Liver (tissue), 3 donors: ENCODE data around the gene PIGH.

Experiments used
- EGR1 ChIP-seq, 2 donors: IDR thresholded peaks; 2 replicates each; pipeline ENCODE4 v1.6.1; 2016 to 2018; ENCODE audit warnings: antibody characterized with exemption in 2 of 2, low read depth in 2 of 2
- FOXA2 ChIP-seq: IDR thresholded peaks from 2 replicates; pipeline ENCODE4 v1.6.1; 2016; ENCODE audit warnings: antibody characterized with exemption
- GABPA ChIP-seq, 2 donors: IDR thresholded peaks in 1 of 2; conservative IDR thresholded peaks in 1 of 2; 2 replicates each; pipeline ENCODE4 v1.6.1; 2016; ENCODE audit warnings: antibody characterized with exemption in 2 of 2, mild to moderate bottlenecking in 1 of 2, moderate library complexity in 1 of 2
- JUND ChIP-seq, 2 donors: IDR thresholded peaks; 2 replicates each; pipeline ENCODE4 v1.6.1; 2016; ENCODE audit warnings: antibody characterized with exemption in 2 of 2
- NR2F2 ChIP-seq: IDR thresholded peaks from 2 replicates; pipeline ENCODE4 v1.6.1; 2016; ENCODE audit warnings: antibody characterized with exemption
- RAD21 ChIP-seq, 2 donors: IDR thresholded peaks; 2 replicates each; pipeline ENCODE4 v1.6.1; 2016; ENCODE audit warnings: antibody characterized with exemption in 2 of 2, mild to moderate bottlenecking in 2 of 2
- RXRA ChIP-seq, 2 donors: IDR thresholded peaks; 2 replicates each; pipeline ENCODE4 v1.6.1; 2017 to 2018; ENCODE audit warnings: antibody characterized with exemption in 2 of 2, mild to moderate bottlenecking in 1 of 2
- TAF1 ChIP-seq: conservative IDR thresholded peaks from 2 replicates; pipeline ENCODE4 v1.6.1; 2016; ENCODE audit warnings: antibody characterized with exemption, mild to moderate bottlenecking
- YY1 ChIP-seq: IDR thresholded peaks from 2 replicates; pipeline ENCODE4 v1.6.1; 2016; ENCODE audit warnings: antibody characterized with exemption, mild to moderate bottlenecking
- TF ChIP-seq, protein P1 (sequence below): fragments of 150-350 bp; IDR thresholded peaks from 2 replicates; pipeline ENCODE4 v1.5.1; 2017; ENCODE audit warnings: improper control_type of control experiment, low read depth, low read length; ENCODE audit not compliant: missing input control
- TF ChIP-seq, protein P2 (sequence below): IDR thresholded peaks from 2 replicates; pipeline ENCODE4 v1.6.1; 2016; ENCODE audit warnings: antibody characterized with exemption
- TF ChIP-seq, protein P3 (sequence below): IDR thresholded peaks from 2 replicates; pipeline ENCODE4 v1.6.1; 2016; ENCODE audit warnings: antibody characterized with exemption
- donor health status: healthy.
- donor health status: healthy.

DNA sequence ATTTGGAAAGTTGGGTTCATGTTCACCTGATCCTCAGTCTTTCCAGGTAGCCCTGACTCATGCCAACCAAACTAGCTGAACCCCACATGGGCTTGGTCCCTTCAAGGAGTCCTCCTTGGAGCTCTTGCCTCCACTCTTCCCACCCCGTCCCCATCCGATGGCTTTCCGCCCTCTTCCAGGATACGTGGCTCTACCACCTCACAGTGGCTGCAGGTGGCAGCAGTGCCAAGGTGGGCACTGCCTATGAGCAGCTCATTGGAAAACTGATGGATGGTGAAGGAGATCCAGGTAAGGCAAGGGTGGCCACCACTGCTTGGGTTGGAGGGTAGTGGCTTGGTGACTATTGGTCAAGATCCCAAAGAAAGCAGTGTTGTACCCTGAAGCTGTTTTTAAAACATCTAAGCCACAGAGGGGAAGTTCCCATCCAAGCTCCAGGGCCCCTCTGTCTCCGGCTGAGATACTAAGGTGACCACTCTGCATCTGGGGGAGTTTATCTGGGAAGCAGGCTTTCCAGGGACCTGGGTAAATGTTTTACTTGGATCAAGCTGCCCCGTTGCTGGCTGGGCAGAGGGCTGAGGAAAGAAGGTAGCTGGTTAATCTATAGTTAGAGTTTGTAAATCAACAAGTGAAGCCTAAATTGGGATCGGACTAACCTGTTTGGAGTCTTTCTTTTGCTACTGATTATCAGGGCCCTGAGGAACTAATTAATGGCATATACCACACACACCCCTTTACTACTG lies 23.7 kb downstream of the PIGH start:
- TF ChIP-seq, protein P1, sequence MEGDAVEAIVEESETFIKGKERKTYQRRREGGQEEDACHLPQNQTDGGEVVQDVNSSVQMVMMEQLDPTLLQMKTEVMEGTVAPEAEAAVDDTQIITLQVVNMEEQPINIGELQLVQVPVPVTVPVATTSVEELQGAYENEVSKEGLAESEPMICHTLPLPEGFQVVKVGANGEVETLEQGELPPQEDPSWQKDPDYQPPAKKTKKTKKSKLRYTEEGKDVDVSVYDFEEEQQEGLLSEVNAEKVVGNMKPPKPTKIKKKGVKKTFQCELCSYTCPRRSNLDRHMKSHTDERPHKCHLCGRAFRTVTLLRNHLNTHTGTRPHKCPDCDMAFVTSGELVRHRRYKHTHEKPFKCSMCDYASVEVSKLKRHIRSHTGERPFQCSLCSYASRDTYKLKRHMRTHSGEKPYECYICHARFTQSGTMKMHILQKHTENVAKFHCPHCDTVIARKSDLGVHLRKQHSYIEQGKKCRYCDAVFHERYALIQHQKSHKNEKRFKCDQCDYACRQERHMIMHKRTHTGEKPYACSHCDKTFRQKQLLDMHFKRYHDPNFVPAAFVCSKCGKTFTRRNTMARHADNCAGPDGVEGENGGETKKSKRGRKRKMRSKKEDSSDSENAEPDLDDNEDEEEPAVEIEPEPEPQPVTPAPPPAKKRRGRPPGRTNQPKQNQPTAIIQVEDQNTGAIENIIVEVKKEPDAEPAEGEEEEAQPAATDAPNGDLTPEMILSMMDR = no peak
- TF ChIP-seq TAF1 (no peak), GABPA (IDR thresholded peaks at IDR 0.05 in 1 of 2, conservative IDR thresholded peaks at IDR 0.05 in 1 of 2) (no peak), JUND (IDR thresholded peaks at IDR 0.05) (no peak), EGR1 (IDR thresholded peaks at IDR 0.05; ENCODE audit: low read depth in 2 of 2) (no peak), NR2F2 (no peak), YY1 (no peak), FOXA2 (no peak), RXRA (IDR thresholded peaks at IDR 0.05) (no peak), RAD21 (IDR thresholded peaks at IDR 0.05) (no peak)
- TF ChIP-seq, protein P2, sequence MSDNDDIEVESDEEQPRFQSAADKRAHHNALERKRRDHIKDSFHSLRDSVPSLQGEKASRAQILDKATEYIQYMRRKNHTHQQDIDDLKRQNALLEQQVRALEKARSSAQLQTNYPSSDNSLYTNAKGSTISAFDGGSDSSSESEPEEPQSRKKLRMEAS = no peak
- TF ChIP-seq, protein P3, sequence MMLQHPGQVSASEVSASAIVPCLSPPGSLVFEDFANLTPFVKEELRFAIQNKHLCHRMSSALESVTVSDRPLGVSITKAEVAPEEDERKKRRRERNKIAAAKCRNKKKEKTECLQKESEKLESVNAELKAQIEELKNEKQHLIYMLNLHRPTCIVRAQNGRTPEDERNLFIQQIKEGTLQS = no peak
